Heart left ventricle (tissue), 16 donors: ENCODE results near the gene XKR7. TPM values are rescaled to one million over a fixed set of nuclear protein-coding genes. Genes with fewer than 3 reads are reported as not detected.

Experiments used
- ATAC-seq, 4 donors: fragments of 200-7000 bp; cut with Tn5 transposase; one replicate each; pipeline ENCODE4 v1.9.1; 2020 to 2022; ENCODE audit warnings: moderate library complexity in 4 of 4, mild to moderate bottlenecking in 3 of 4, moderate number of reproducible peaks in 1 of 4
- DNase-seq, 5 donors: peaks; one replicate each; pipeline ENCODE4 v3.0.0-alpha.2; 2020
- H3K27ac ChIP-seq, 12 donors: fragments of 200-600 bp; sonication (generic) in 4 of 12; one replicate each; pipeline versions ENCODE4 v1.5.0 to v1.8.0; 2016 to 2022; ENCODE audit warnings: mild to moderate bottlenecking in 2 of 12
- H3K27me3 ChIP-seq, 9 donors: fragments of 200-600 bp; sonication (generic) in 2 of 9; one replicate each; pipeline versions ENCODE4 v1.5.1 to v1.8.0; 2016 to 2022; ENCODE audit warnings: mild to moderate bottlenecking in 3 of 9
- H3K36me3 ChIP-seq, 9 donors: fragments of 200-600 bp; sonication (generic) in 2 of 9; one replicate each; pipeline versions ENCODE4 v1.5.0 to v1.8.0; 2018 to 2022; ENCODE audit warnings: mild to moderate bottlenecking in 2 of 9
- H3K4me1 ChIP-seq, 12 donors: fragments of 200-600 bp; sonication (generic) in 4 of 12; one replicate each; pipeline versions ENCODE4 v1.5.0 to v1.8.0; 2016 to 2022; ENCODE audit warnings: mild to moderate bottlenecking in 3 of 12
- H3K4me3 ChIP-seq, 12 donors: fragments of 200-600 bp; sonication (generic) in 4 of 12; one replicate each; pipeline versions ENCODE4 v1.5.0 to v1.8.0; 2017 to 2022; ENCODE audit warnings: mild to moderate bottlenecking in 9 of 12, moderate library complexity in 4 of 12
- H3K9me3 ChIP-seq, 12 donors: fragments of 200-600 bp; sonication (generic) in 4 of 12; one replicate each; pipeline versions ENCODE4 v1.5.0 to v1.8.0; 2016 to 2022; ENCODE audit warnings: mild to moderate bottlenecking in 1 of 12
- POLR2A ChIP-seq, 2 donors: fragments of 450-650 bp; IDR thresholded peaks; one replicate each; pipeline ENCODE4 v1.6.1; 2017; ENCODE audit warnings: antibody characterized with exemption in 2 of 2, mild to moderate bottlenecking in 2 of 2, moderate library complexity in 2 of 2
- WGBS, 4 donors: extraction: QIAGEN DNeasy Blood & Tissue Kit in 2 of 4; methylation state at CpG; one replicate each; pipeline versions ENCODE4 v1.1.5 to v1.1.7; 2013 to 2018; 5-methylcytosine and 5-hydroxymethylcytosine counted together
- intact Hi-C, 10 donors: fragments of 100-400 bp; cut with DNase I; formaldehyde crosslinking; loops; one replicate each; pipeline versions ENCODE4 v1.11.1 to v1.14.2; 2022
- polyA plus RNA-seq, 2 donors: library from polyadenylated mRNA; stranded (reverse); fragments of 200-250 nt; gene quantifications; one replicate each; pipeline ENCODE4 v1.2.3, GENCODE V29; 2013
- total RNA-seq, 9 donors: library from RNA; depleted of rRNA in 2 of 9; stranded (reverse); fragments of >200 nt in 2 of 9; fragmentation: NEBNext Ultra II Directional in 3 of 9; extraction: Animal tissue kit (Norgen Biotek cat#: 25700) in 3 of 9; gene quantifications; one replicate each; pipeline versions ENCODE4 v1.1.0 to v1.2.4, GENCODE V29; 2016 to 2023
- TF ChIP-seq, protein P1 (sequence below), 12 donors: fragments of 200-600 bp; sonication (generic) in 4 of 12; IDR thresholded peaks; one replicate each; pipeline versions ENCODE4 v1.5.0 to v1.8.0; 2018 to 2022; ENCODE audit warnings: antibody characterized with exemption in 12 of 12, mild to moderate bottlenecking in 5 of 12
- donor health status: ischemic (EF 13 %, LVEDD 7.1; RV severe dilation, severe dysfunction).
- donor health status: healthy with polysubstance abuse.
- donor health status: DM: no; HTN: yes; CAD: no.
- donor health status: DM: no; HTN: no; CAD: no.
- donor health status: ischemic (EF 25% LVEDD 6.9; RV normal size, moderate dysfunction).
- donor health status: ischemic (EF 25% LVEDD 5.7; RV mildly dilated, moderate dysfunction).
- donor health status: healthy.
- donor health status: DM: yes; HTN: yes; CAD: no.
- donor health status: ischemic (EF 35%, LVEDD 5.7; RV mildly dilated, moderate dysfunction).
- donor health status: nonischemic (EF 11% LVEDD 7.7; RV severe dilation, severe dysfunction).
- donor health status: DM: yes; HTN: yes; CAD: no.
- donor health status: PGD.
- donor health status: ischemic (EF 29% LVEDD 5.4; RV normal size, mild dysfunction).
- donor health status: nonischemic (EF 23%, LVEDD 6.1; RV moderate dilation, normal function).

XKR7 gene
- total and polyA plus RNA-seq, 11 donors = not detected

DNA sequence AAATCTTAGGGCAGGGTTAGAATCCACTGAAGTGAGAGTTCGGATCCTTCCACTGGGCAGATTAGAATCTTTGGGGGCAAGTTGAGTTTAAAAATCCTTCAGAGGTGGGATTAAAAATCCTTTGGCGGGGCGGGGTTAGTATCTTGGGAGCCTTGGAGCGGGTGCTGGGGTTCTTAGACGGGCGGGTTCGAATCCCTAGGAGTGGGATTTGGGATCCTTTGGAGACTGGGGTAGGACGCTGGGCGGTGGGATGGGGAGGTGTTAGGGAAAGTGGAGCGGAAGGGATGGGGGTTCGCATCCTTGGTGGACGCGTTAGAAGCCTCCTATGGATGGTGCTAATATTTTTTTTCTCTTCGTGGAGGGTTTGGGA lies 83.8 kb downstream of the XKR7 start:
- Histone ChIP-seq H3K27me3 (peaks cover 16 to 67% (median 35%) of the 10 kb centered on the region in 9 donors), H3K27ac (peak overlapping the region in 5 of 12 donors; percentile 39 to 97 (median 60)), H3K9me3 (no peaks in the 10 kb centered on the region), H3K36me3 (no peaks in the 10 kb centered on the region), H3K4me3 (peak overlapping the region in 8 of 12 donors; percentile 26 to 71 (median 46)), H3K4me1 (peaks cover 0 to 29% (median 7%) of the 10 kb centered on the region in 12 donors)
- intact Hi-C loops = no loop called here
- no peak for ATAC-seq
- TF ChIP-seq POLR2A (IDR thresholded peaks at IDR 0.05) = no peak
- TF ChIP-seq, protein P1, sequence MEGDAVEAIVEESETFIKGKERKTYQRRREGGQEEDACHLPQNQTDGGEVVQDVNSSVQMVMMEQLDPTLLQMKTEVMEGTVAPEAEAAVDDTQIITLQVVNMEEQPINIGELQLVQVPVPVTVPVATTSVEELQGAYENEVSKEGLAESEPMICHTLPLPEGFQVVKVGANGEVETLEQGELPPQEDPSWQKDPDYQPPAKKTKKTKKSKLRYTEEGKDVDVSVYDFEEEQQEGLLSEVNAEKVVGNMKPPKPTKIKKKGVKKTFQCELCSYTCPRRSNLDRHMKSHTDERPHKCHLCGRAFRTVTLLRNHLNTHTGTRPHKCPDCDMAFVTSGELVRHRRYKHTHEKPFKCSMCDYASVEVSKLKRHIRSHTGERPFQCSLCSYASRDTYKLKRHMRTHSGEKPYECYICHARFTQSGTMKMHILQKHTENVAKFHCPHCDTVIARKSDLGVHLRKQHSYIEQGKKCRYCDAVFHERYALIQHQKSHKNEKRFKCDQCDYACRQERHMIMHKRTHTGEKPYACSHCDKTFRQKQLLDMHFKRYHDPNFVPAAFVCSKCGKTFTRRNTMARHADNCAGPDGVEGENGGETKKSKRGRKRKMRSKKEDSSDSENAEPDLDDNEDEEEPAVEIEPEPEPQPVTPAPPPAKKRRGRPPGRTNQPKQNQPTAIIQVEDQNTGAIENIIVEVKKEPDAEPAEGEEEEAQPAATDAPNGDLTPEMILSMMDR (IDR thresholded peaks at IDR 0.05) = no peak
- WGBS, 4 donors = 10 to 21% (median 13%) methylated on average over 14 of the region's 14 CpGs
- DNase-seq = no peak

DNA sequence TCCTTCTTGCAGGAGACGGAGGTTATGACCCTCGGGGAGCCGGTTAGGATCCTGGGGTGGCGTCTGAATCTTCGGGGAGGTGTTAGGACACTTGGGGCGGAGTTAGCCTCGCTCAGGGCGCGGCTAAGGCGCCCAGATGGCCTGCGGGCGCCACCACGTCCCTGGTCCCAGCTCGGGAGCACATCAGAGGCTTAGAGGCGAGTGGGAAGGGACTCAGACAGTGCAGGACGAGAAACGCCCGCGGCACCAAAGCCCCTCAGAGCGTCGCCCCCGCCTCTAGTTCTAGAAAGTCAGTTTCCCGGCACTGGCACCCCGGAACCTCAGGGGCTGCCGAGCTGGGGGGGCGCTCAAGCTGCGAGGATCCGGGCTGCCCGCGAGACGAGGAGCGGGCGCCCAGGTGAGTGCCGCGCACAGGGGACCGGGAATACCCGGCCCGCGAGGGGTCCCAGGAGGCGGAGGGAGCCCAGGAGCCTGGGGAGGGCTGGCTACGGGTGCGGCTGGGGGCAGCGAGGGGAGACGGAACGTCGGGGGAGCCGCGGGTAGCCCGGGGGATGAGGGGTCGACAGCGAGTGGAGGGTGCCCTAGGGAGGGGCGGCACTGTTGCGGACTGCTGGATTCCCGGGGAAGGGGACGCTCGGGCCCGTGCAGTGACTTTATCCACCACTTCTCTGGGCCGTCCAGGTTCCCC lies 84.3 kb downstream of the XKR7 start, which contains the start of gene HCK:
Gene HCK, plus strand, starts transcription at position 153 of the 688 bp plus-strand sequence.
- WGBS, 4 donors = 1% methylated on average over 39 to 58 of the region's 58 CpGs
- peak within 1 kb of the TSS in 9 of 12 donors; percentile 13 to 97 (median 60) for H3K27ac ChIP-seq
- no peaks in the 10 kb centered on the region for H3K36me3 ChIP-seq
- peak in 3 of 4 donors; percentile 78 to 81 (median 80) for ATAC-seq
- DNase-seq = peak; percentile 35 to 83 (median 52)
- intact Hi-C loops = no loop called here
- H3K4me1 ChIP-seq = peaks cover 0 to 32% (median 7%) of the 10 kb centered on the region in 12 donors
- peak within 1 kb of the TSS in 11 of 12 donors; percentile 12 to 71 (median 44) for H3K4me3 ChIP-seq
- H3K27me3 ChIP-seq = peaks cover 16 to 67% (median 35%) of the 10 kb centered on the region in 9 donors
- H3K9me3 ChIP-seq = no peaks in the 10 kb centered on the region
- TF ChIP-seq POLR2A (IDR thresholded peaks at IDR 0.05) = no peak
- TF ChIP-seq, protein P1 (IDR thresholded peaks at IDR 0.05) = no peak

DNA sequence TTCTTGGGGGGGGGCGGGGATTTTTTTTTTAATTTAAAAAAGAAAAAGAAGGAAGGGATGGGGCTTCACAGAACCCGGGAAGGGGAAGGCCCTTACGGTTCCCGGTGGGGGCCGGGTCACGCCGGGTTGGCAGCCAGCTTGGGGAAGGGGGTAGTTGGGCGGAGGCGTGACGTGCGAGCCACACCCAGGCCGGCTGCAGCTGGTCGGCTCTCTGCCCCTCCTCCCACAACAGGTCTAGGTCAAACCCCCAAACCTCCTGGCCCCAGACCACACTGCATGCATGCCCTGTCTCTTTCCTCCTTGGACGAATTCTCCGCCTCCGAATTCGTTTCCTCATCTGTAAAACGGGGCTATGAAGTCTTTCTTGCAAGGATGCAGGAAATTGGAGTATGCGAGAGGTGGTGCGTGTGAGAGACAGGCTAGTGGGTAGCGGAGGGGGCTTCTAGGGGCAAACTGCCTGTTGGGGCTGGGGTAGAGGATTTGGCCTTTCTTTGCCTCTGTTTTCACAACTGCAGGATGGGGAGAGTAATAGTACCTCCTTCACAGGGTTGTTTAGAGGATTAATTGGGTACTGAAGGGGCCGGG lies 84.9 kb downstream of the XKR7 start:
- DNase-seq (peak; percentile 55 to 88 (median 74)), ATAC-seq (peak; percentile 47 to 83 (median 78))
- TF ChIP-seq, protein P1 (IDR thresholded peaks at IDR 0.05) = no peak
- TF ChIP-seq POLR2A (IDR thresholded peaks at IDR 0.05) = no peak
- Histone ChIP-seq H3K27me3 (peaks cover 16 to 68% (median 38%) of the 10 kb centered on the region in 9 donors), H3K4me1 (peaks cover 0 to 39% (median 7%) of the 10 kb centered on the region in 12 donors), H3K4me3 (peak overlapping the region in 11 of 12 donors; percentile 12 to 71 (median 44)), H3K36me3 (no peaks in the 10 kb centered on the region), H3K27ac (peak overlapping the region in 1 of 12 donors; percentile 97), H3K9me3 (no peaks in the 10 kb centered on the region)
- intact Hi-C loops = no loop called here
- WGBS, 4 donors = 12 to 23% (median 14%) methylated on average over 21 to 22 of the region's 22 CpGs

Other genes starting within 250 kb of the XKR7 start
- gene BCL2L1, start 245.3 kb upstream of the XKR7 start, total RNA-seq = 100 to 1,000 TPM in 1 of 9 donors, 10 to 100 TPM in 8; 32.2 to 176 (median 62.6) TPM
- 100 to 1,000 TPM in 1 of 2 donors, 10 to 100 TPM in 1; 43.1 to 217 TPM for gene BCL2L1, start 245.3 kb upstream of the XKR7 start, polyA plus RNA-seq
- 10 to 100 TPM in 1 of 9 donors, 1 to 10 TPM in 3, under 1 TPM in 5; 0.38 to 15.2 (median 0.77) TPM for gene TPX2, start 228.9 kb upstream of the XKR7 start, total RNA-seq
- gene TPX2, start 228.9 kb upstream of the XKR7 start, polyA plus RNA-seq = under 1 TPM; 0.04 to 0.97 TPM
- under 1 TPM in 8 of 9 donors, not detected in 1; 0.10 to 0.76 (median 0.17) TPM for gene MYLK2, start 148.8 kb upstream of the XKR7 start, total RNA-seq
- gene MYLK2, start 148.8 kb upstream of the XKR7 start, polyA plus RNA-seq = under 1 TPM; 0.15 to 0.23 TPM
- gene FOXS1, start 122.5 kb upstream of the XKR7 start, total RNA-seq = 1 to 10 TPM; 1.9 to 6.0 (median 3.7) TPM
- gene FOXS1, start 122.5 kb upstream of the XKR7 start, polyA plus RNA-seq = 1 to 10 TPM; 2.5 to 4.9 TPM
- 1 to 10 TPM; 1.0 to 7.4 (median 3.0) TPM for gene DUSP15, start 97.6 kb upstream of the XKR7 start, total RNA-seq
- gene DUSP15, start 97.6 kb upstream of the XKR7 start, polyA plus RNA-seq = 1 to 10 TPM in 1 of 2 donors, under 1 TPM in 1; 0.68 to 5.4 TPM
- not detected for gene TTLL9, start 97.5 kb upstream of the XKR7 start, total RNA-seq
- gene TTLL9, start 97.5 kb upstream of the XKR7 start, polyA plus RNA-seq = not detected
- 10 to 100 TPM in 1 of 9 donors, 1 to 10 TPM in 8; 5.2 to 10.7 (median 7.3) TPM for gene PDRG1, start 16.1 kb upstream of the XKR7 start, total RNA-seq
- 10 to 100 TPM in 1 of 2 donors, 1 to 10 TPM in 1; 8.8 to 15.2 TPM for gene PDRG1, start 16.1 kb upstream of the XKR7 start, polyA plus RNA-seq
- gene CCM2L, start 42.3 kb downstream of the XKR7 start, total RNA-seq = 10 to 100 TPM in 3 of 9 donors, 1 to 10 TPM in 6; 3.4 to 14.8 (median 8.7) TPM
- gene CCM2L, start 42.3 kb downstream of the XKR7 start, polyA plus RNA-seq = 10 to 100 TPM; 11.4 to 12.5 TPM
- gene HCK, start 84.1 kb downstream of the XKR7 start, total RNA-seq = 10 to 100 TPM in 2 of 9 donors, 1 to 10 TPM in 7; 2.0 to 52.0 (median 4.5) TPM
- gene HCK, start 84.1 kb downstream of the XKR7 start, polyA plus RNA-seq = 1 to 10 TPM; 1.4 to 3.7 TPM
- gene TM9SF4, start 141.6 kb downstream of the XKR7 start, total RNA-seq = 10 to 100 TPM; 25.6 to 37.9 (median 30.0) TPM
- 10 to 100 TPM; 15.7 to 23.5 TPM for gene TM9SF4, start 141.6 kb downstream of the XKR7 start, polyA plus RNA-seq
- 1 to 10 TPM; 4.4 to 9.9 (median 7.8) TPM for gene PLAGL2, start 239.6 kb downstream of the XKR7 start, total RNA-seq
- gene PLAGL2, start 239.6 kb downstream of the XKR7 start, polyA plus RNA-seq = 1 to 10 TPM; 4.0 to 4.2 TPM
- gene POFUT1, start 239.7 kb downstream of the XKR7 start, total RNA-seq = 10 to 100 TPM; 26.0 to 48.5 (median 27.5) TPM
- 10 to 100 TPM; 12.0 to 25.7 TPM for gene POFUT1, start 239.7 kb downstream of the XKR7 start, polyA plus RNA-seq